Stomach (tissue), 9 donors: ENCODE results near the gene KANSL1. TPM values are rescaled to one million over a fixed set of nuclear protein-coding genes. Genes with fewer than 3 reads are reported as not detected.

Experiments used
- DNase-seq, 2 donors: peaks; one replicate each; pipeline versions ENCODE4 v3.0.0 to v3.0.0-alpha.2; 2013 to 2019
- H3K27ac ChIP-seq, 5 donors: fragments of 200-600 bp in 4 of 5; sonication (generic) in 4 of 5; one replicate each; pipeline ENCODE4 v1.5.1; 2013 to 2019; ENCODE audit warnings: mild to moderate bottlenecking in 1 of 5, moderate library complexity in 1 of 5
- H3K27me3 ChIP-seq, 3 donors: fragments of 200-600 bp; sonication (generic); one replicate each; pipeline ENCODE4 v1.5.1; 2017 to 2019; ENCODE audit warnings: mixed run types in 1 of 3
- H3K36me3 ChIP-seq, 4 donors: fragments of 200-600 bp; sonication (generic); 1 replicate in 3 of 4; 2 replicates in 1 of 4; pipeline ENCODE4 v1.5.1; 2016 to 2019
- H3K4me1 ChIP-seq, 4 donors: fragments of 200-600 bp; sonication (generic); one replicate each; pipeline ENCODE4 v1.5.1; 2016 to 2019
- H3K4me3 ChIP-seq, 4 donors: fragments of 200-600 bp; sonication (generic) in 3 of 4; one replicate each; pipeline ENCODE4 v1.5.1; 2016 to 2019; ENCODE audit warnings: mild to moderate bottlenecking in 1 of 4
- H3K9me3 ChIP-seq, 4 donors: fragments of 200-600 bp; sonication (generic); one replicate each; pipeline ENCODE4 v1.5.1; 2016 to 2019
- CTCF ChIP-seq, 7 experiments: fragments of 450-650 bp in 4 of 7; fragments of 200-600 bp in 3 of 7; sonication (generic) in 3 of 7; IDR thresholded peaks; one replicate each; pipeline ENCODE4 v1.5.1; 2016 to 2019; ENCODE audit warnings: antibody characterized with exemption in 7 of 7, control low read depth in 2 of 7, mild to moderate bottlenecking in 1 of 7
- EP300 ChIP-seq: sonication (generic); formaldehyde crosslinking; IDR thresholded peaks from one replicate; pipeline ENCODE4 v1.6.1; 2017; ENCODE audit warnings: antibody characterized with exemption
- POLR2A ChIP-seq, 4 donors: fragments of 450-650 bp; IDR thresholded peaks; one replicate each; pipeline ENCODE4 v1.6.1; 2016; ENCODE audit warnings: antibody characterized with exemption in 4 of 4, control low read depth in 2 of 4, mild to moderate bottlenecking in 1 of 4, moderate library complexity in 1 of 4
- POLR2AphosphoS5 ChIP-seq, 3 donors: sonication (generic); formaldehyde crosslinking; IDR thresholded peaks; one replicate each; pipeline ENCODE4 v1.6.1; 2016; ENCODE audit warnings: antibody characterized with exemption in 3 of 3
- WGBS, 5 donors: extraction: QIAGEN DNeasy Blood & Tissue Kit in 3 of 5; methylation state at CpG; one replicate each; pipeline versions ENCODE4 v1.1.5 to v1.1.7; 2013 to 2018; 5-methylcytosine and 5-hydroxymethylcytosine counted together
- intact Hi-C: fragments of 100-400 bp; cut with DNase I; formaldehyde crosslinking; loops from one replicate; pipeline ENCODE4 v1.15.1; 2023; ENCODE audit warnings: low total_unique reads
- polyA plus RNA-seq, 3 donors: library from polyadenylated mRNA; stranded (reverse); fragments of 200-250 nt; gene quantifications; one replicate each; pipeline ENCODE4 v1.2.3, GENCODE V29; 2013
- total RNA-seq, 5 donors: library from RNA; depleted of rRNA; stranded (reverse); fragments of >200 nt; gene quantifications; one replicate each; pipeline versions ENCODE4 v1.1.0 to v1.2.3, GENCODE V29; 2014 to 2016
- donor health status: healthy with polysubstance abuse.
- donor health status: Bipolar disorder and iron deficiency.
- donor health status: healthy.

Gene KANSL1
- total and polyA plus RNA-seq, 8 donors: 9.2 to 288 (median 127) TPM

- H3K4me1 ChIP-seq: no peaks in the 10 kb centered on the region
- no peaks in the 10 kb centered on the region for H3K27me3 ChIP-seq
- DNase-seq: no peak
- TF ChIP-seq EP300 (no peak), POLR2A (IDR thresholded peaks at IDR 0.05) (no peak), CTCF (IDR thresholded peaks at IDR 0.05) (no peak), POLR2AphosphoS5 (IDR thresholded peaks at IDR 0.05) (no peak)
- H3K4me3 ChIP-seq: no peak overlapping the region
- intact Hi-C loops: no loop called here
- H3K27ac ChIP-seq: no peak overlapping the region
- no peaks in the 10 kb centered on the region for H3K9me3 ChIP-seq
- 82 to 88% (median 87%) methylated on average over 13 to 16 of the region's 16 CpGs for WGBS, 5 donors
- no peaks in the 10 kb centered on the region for H3K36me3 ChIP-seq
Observed at GRCh38 chr17:45993962-45994627, 199.1 kb downstream of the KANSL1 start.

GRCh38 chr17:45992904-45993303 lies 200.3 kb downstream of the KANSL1 start:
- DNase-seq: no peak
- Histone ChIP-seq H3K4me3 (no peak overlapping the region), H3K27ac (no peak overlapping the region), H3K9me3 (no peaks in the 10 kb centered on the region), H3K36me3 (no peaks in the 10 kb centered on the region), H3K4me1 (no peaks in the 10 kb centered on the region), H3K27me3 (no peaks in the 10 kb centered on the region)
- intact Hi-C loops: no loop called here
- 82 to 87% (median 84%) methylated on average over 8 to 10 of the region's 10 CpGs for WGBS, 5 donors
- TF ChIP-seq POLR2A (IDR thresholded peaks at IDR 0.05): no peak
- TF ChIP-seq POLR2AphosphoS5 (IDR thresholded peaks at IDR 0.05): no peak

- Histone ChIP-seq H3K27me3 (no peaks in the 10 kb centered on the region), H3K9me3 (no peaks in the 10 kb centered on the region), H3K27ac (no peak overlapping the region), H3K4me1 (no peaks in the 10 kb centered on the region), H3K36me3 (no peaks in the 10 kb centered on the region), H3K4me3 (no peak overlapping the region)
- TF ChIP-seq POLR2A (IDR thresholded peaks at IDR 0.05): no peak
- TF ChIP-seq EP300: no peak
- no peak for TF ChIP-seq POLR2AphosphoS5 (IDR thresholded peaks at IDR 0.05)
- no peak for TF ChIP-seq CTCF (IDR thresholded peaks at IDR 0.05)
- no peak for DNase-seq
- intact Hi-C loops: no loop called here
- WGBS, 5 donors: 62 to 70% (median 68%) methylated on average over 5 to 6 of the region's 6 CpGs
Observed at GRCh38 chr17:45992175-45992574, 201.1 kb downstream of the KANSL1 start.

GRCh38 chr17:45991341-45991740 lies 201.9 kb downstream of the KANSL1 start:
- Histone ChIP-seq H3K27me3 (no peaks in the 10 kb centered on the region), H3K9me3 (no peaks in the 10 kb centered on the region), H3K27ac (no peak overlapping the region), H3K36me3 (no peaks in the 10 kb centered on the region), H3K4me1 (no peaks in the 10 kb centered on the region), H3K4me3 (no peak overlapping the region)
- no peak for TF ChIP-seq CTCF (IDR thresholded peaks at IDR 0.05)
- TF ChIP-seq POLR2A (IDR thresholded peaks at IDR 0.05): no peak
- TF ChIP-seq POLR2AphosphoS5 (IDR thresholded peaks at IDR 0.05): no peak
- no peak for TF ChIP-seq EP300
- DNase-seq: no peak
- 77 to 84% (median 82%) methylated on average over 10 of the region's 10 CpGs for WGBS, 5 donors
- intact Hi-C loops: no loop called here

- Histone ChIP-seq H3K9me3 (no peaks in the 10 kb centered on the region), H3K36me3 (no peaks in the 10 kb centered on the region), H3K27ac (no peak overlapping the region), H3K4me1 (no peaks in the 10 kb centered on the region), H3K27me3 (no peaks in the 10 kb centered on the region), H3K4me3 (no peak overlapping the region)
- intact Hi-C loops: no loop called here
- no peak for TF ChIP-seq CTCF (IDR thresholded peaks at IDR 0.05)
- no peak for TF ChIP-seq POLR2AphosphoS5 (IDR thresholded peaks at IDR 0.05)
- no peak for TF ChIP-seq EP300
- TF ChIP-seq POLR2A (IDR thresholded peaks at IDR 0.05): no peak
- no peak for DNase-seq
- 81 to 95% (median 84%) methylated on average over 6 of the region's 6 CpGs for WGBS, 5 donors
Observed at GRCh38 chr17:45990886-45991285, 202.3 kb downstream of the KANSL1 start.
